ENCODE results near the gene GNAO1. TPM values are rescaled to one million over a fixed set of nuclear protein-coding genes. Genes with fewer than 3 reads are reported as not detected.

The GNAO1 gene
- polyA plus RNA-seq, 1 of the 3 experiments (the other 2 are of a cell fraction) = 0.30 TPM

GRCh38 chr16:56269811-56270684, 78.8 kb downstream of the GNAO1 start:
- WGBS (ENCODE audit: low lambda C conversion rate) = 24% methylated on average over 5 of the region's 7 CpGs
- no peak for TF ChIP-seq REST (IDR thresholded peaks at IDR 0.05; ENCODE audit: low read depth, low read length)
- TF ChIP-seq MXI1 (IDR thresholded peaks at IDR 0.05; ENCODE audit: low read depth, low read length) = no peak
- peak; percentile 12; the same call in 1 of the 2 replicates for TF ChIP-seq RAD21 (IDR thresholded peaks at IDR 0.05; ENCODE audit: low read length)
- no peak for DNase-seq
- Histone ChIP-seq H4K20me1 (ENCODE audit: insufficient read depth) (no peaks in the 10 kb centered on the region), H2AFZ (ENCODE audit: low read depth) (peak overlapping the region; percentile 35; the same call in 1 of the 2 replicates), H3K79me2 (ENCODE audit: insufficient read depth) (no peaks in the 10 kb centered on the region), H3F3A (replicated peaks; ENCODE audit: insufficient read depth) (no peaks in the 10 kb centered on the region), H3K9ac (no peak overlapping the region), H3K4me3 (ENCODE audit: low read depth in 2 of 2, low read length in 1 of 2) (no peak overlapping the region), H3K4me1 (ENCODE audit: control insufficient read depth in 1 of 2, insufficient read depth in 2 of 2, low read depth in 1 of 2, low read length in 1 of 2) (peaks cover 0 to 42% of the 10 kb centered on the region in 2 experiments; a peak in 1 of 4 replicates), H3K4me2 (no peak overlapping the region), H3K36me3 (replicated peaks in 1 of 2; ENCODE audit: control insufficient read depth in 1 of 2, insufficient read depth in 2 of 2, low read length in 1 of 2) (no peaks in the 10 kb centered on the region), H3K27me3 (ENCODE audit: insufficient read depth) (no peaks in the 10 kb centered on the region), H3K9me3 (no peaks in the 10 kb centered on the region), H3K27ac (ENCODE audit: low read depth in 2 of 2, low read length in 1 of 2) (peak overlapping the region in 1 of 2 experiments; percentile 51; a peak in 1 of 4 replicates), H3K9me2 (no peaks in the 10 kb centered on the region)
- POLR2A ChIA-PET = interaction anchor here (0.7 kb wide), 1 partner anchor 323 kb away, joined by 3 read pairs; no protein-coding TSS in a partner anchor
- CTCF ChIA-PET = interaction anchor here (0.9 to 3.8 kb wide), 4 partner anchors 11 to 49 kb away, joined by 3 to 21 read pairs (median 8); no protein-coding TSS in a partner anchor

- ChIA-PET POLR2A (no interaction called here), CTCF (interaction anchor here (0.9 to 3.1 kb wide), 4 partner anchors 10 to 48 kb away, joined by 3 to 12 read pairs (median 4); no protein-coding TSS in a partner anchor)
- H3K27me3 ChIP-seq (ENCODE audit: insufficient read depth) = no peaks in the 10 kb centered on the region
- no peaks in the 10 kb centered on the region for H3K79me2 ChIP-seq (ENCODE audit: insufficient read depth)
- H3K9me3 ChIP-seq = no peaks in the 10 kb centered on the region
- no peak overlapping the region for H3K4me3 ChIP-seq (ENCODE audit: low read depth in 2 of 2, low read length in 1 of 2)
- H3K4me1 ChIP-seq (ENCODE audit: control insufficient read depth in 1 of 2, insufficient read depth in 2 of 2, low read depth in 1 of 2, low read length in 1 of 2) = peaks cover 0 to 34% of the 10 kb centered on the region in 2 experiments; a peak in 1 of 4 replicates
- no peaks in the 10 kb centered on the region for H4K20me1 ChIP-seq (ENCODE audit: insufficient read depth)
- no peak overlapping the region for H3K4me2 ChIP-seq
- H3F3A ChIP-seq (replicated peaks; ENCODE audit: insufficient read depth) = no peaks in the 10 kb centered on the region
- no peaks in the 10 kb centered on the region for H3K36me3 ChIP-seq (replicated peaks in 1 of 2; ENCODE audit: control insufficient read depth in 1 of 2, insufficient read depth in 2 of 2, low read length in 1 of 2)
- 43% methylated on average over 3 of the region's 3 CpGs for WGBS (ENCODE audit: low lambda C conversion rate)
- H3K27ac ChIP-seq (ENCODE audit: low read depth in 2 of 2, low read length in 1 of 2) = no peak overlapping the region
- H3K9me2 ChIP-seq = no peaks in the 10 kb centered on the region
- no peak for DNase-seq
- no peak for TF ChIP-seq CTCF (IDR thresholded peaks at IDR 0.05)
- no peak for TF ChIP-seq JUND (IDR thresholded peaks at IDR 0.05)
- TF ChIP-seq SIN3A (IDR thresholded peaks at IDR 0.05; ENCODE audit: borderline replicate concordance, low read depth, low read length) = no peak
- TF ChIP-seq NFIC (IDR thresholded peaks at IDR 0.05; ENCODE audit: borderline replicate concordance) = no peak
- no peak overlapping the region for H3K9ac ChIP-seq
- no peak overlapping the region for H2AFZ ChIP-seq (ENCODE audit: low read depth)
Observed at GRCh38 chr16:56270828-56271227, 79.5 kb downstream of the GNAO1 start.
